ENCODE results near the gene MED23. TPM values are rescaled to one million over a fixed set of nuclear protein-coding genes. Genes with fewer than 3 reads are reported as not detected.

Gene MED23
- total and polyA plus RNA-seq, 9 of the 15 experiments (the other 6 are each of a cell fraction or from before 2014, with no cell fraction given), result 13.7 to 61.2 (median 27.2) TPM

GRCh38 chr6:131627724-131628682 lies at the start of gene MED23 (continued):
- TF ChIP-seq HMGXB4 (CRISPR knock-in tag; IDR thresholded peaks at IDR 0.05) (peak; percentile 97; the same call in 1 of the 2 replicates), ZNF699 (CRISPR knock-in tag; IDR thresholded peaks at IDR 0.05; ENCODE audit: insufficient replicate concordance) (no peak), MECOM (CRISPR knock-in tag; IDR thresholded peaks at IDR 0.05) (no peak), ZFX (CRISPR knock-in tag; IDR thresholded peaks at IDR 0.05) (peak; percentile 81), FUS (optimal IDR thresholded peaks at IDR 0.05; ENCODE audit: low read depth, low read length) (no peak), ZNF695 (CRISPR knock-in tag; IDR thresholded peaks at IDR 0.05) (0 out of 2 replicates have a peak, but pooled peaks have one; percentile 11), BHLHE40 (IDR thresholded peaks at IDR 0.05; ENCODE audit: low read length) (peak; percentile 25; the same call in 1 of the 2 replicates), ARNT (IDR thresholded peaks at IDR 0.05) (peak; percentile 68 to 70; a peak in 3 of 4 replicates), RUNX1 (IDR thresholded peaks at IDR 0.05; ENCODE audit: low read depth) (peak; percentile 72; the same call in 1 of the 2 replicates), NR2F6 (CRISPR knock-in tag; IDR thresholded peaks at IDR 0.05) (no peak), HDAC8 (tag; IDR thresholded peaks at IDR 0.05) (peak; percentile 81; the same call in 1 of the 2 replicates), JUNB (CRISPR knock-in tag; conservative IDR thresholded peaks at IDR 0.05) (0 out of 2 replicates have a peak, but pooled peaks have one; percentile 9), POLR3A (IDR thresholded peaks at IDR 0.05; ENCODE audit: borderline replicate concordance, extremely low read depth, insufficient read depth, insufficient read length) (no peak), ZNF57 (CRISPR knock-in tag; IDR thresholded peaks at IDR 0.05) (no peak), BRD4 (IDR thresholded peaks at IDR 0.05) (no peak; the same call in 1 of the 2 replicates), SIX5 (IDR thresholded peaks at IDR 0.05; ENCODE audit: borderline replicate concordance in 1 of 2, insufficient read depth in 1 of 2, low read depth in 1 of 2, low read length in 2 of 2) (peak; percentile 79; a peak in 3 of 4 replicates), CHD2 (IDR thresholded peaks at IDR 0.05; ENCODE audit: low read depth, low read length) (peak; percentile 55; the same call in 1 of the 2 replicates), TFAP4 (CRISPR knock-in tag; IDR thresholded peaks at IDR 0.05; ENCODE audit: borderline replicate concordance) (peak; percentile 96), CSDE1 (IDR thresholded peaks at IDR 0.05) (no peak), E2F8 (IDR thresholded peaks at IDR 0.05; ENCODE audit: low read depth, partially characterized antibody) (peak; percentile 93)
